Neuronal stem cell (in vitro differentiated cells): ENCODE measurements around the gene EIPR1.

Experiments
- DNase-seq: peaks from one replicate; pipeline ENCODE4 v3.0.0-alpha.2; 2013; ENCODE audit warnings: low spot score
- H2AFZ ChIP-seq: one replicate; pipeline ENCODE4 v1.6.1; 2013; ENCODE audit warnings: mild to moderate bottlenecking, low read length, inconsistent platforms
- H2AK5ac ChIP-seq: 2 replicates; pipeline ENCODE4 v1.6.1; 2013; ENCODE audit warnings: low read depth, mild to moderate bottlenecking, inconsistent platforms, low read length, moderate library complexity, mixed read lengths
- H2BK120ac ChIP-seq: 2 replicates; pipeline ENCODE4 v1.6.1; 2013; ENCODE audit warnings: low read depth, mild to moderate bottlenecking, inconsistent platforms, low read length, moderate library complexity, mixed read lengths
- H2BK12ac ChIP-seq: one replicate; pipeline ENCODE4 v1.6.1; 2013; ENCODE audit warnings: low read length, inconsistent platforms
- H2BK15ac ChIP-seq: 2 replicates; pipeline ENCODE4 v1.6.1; 2013; ENCODE audit warnings: mild to moderate bottlenecking, low read length, inconsistent platforms, mixed read lengths
- H2BK5ac ChIP-seq: one replicate; pipeline ENCODE4 v1.6.1; 2013; ENCODE audit warnings: inconsistent platforms, mild to moderate bottlenecking, low read length, moderate library complexity
- H3K14ac ChIP-seq: one replicate; pipeline ENCODE4 v1.6.1; 2013; ENCODE audit warnings: low read length, inconsistent platforms
- H3K18ac ChIP-seq: 2 replicates; pipeline ENCODE4 v1.6.1; 2013; ENCODE audit warnings: low read length, inconsistent platforms
- H3K23ac ChIP-seq: 2 replicates; pipeline ENCODE4 v1.6.1; 2013; ENCODE audit warnings: low read depth, mild to moderate bottlenecking, mixed read lengths, low read length, inconsistent platforms; ENCODE audit not compliant: poor library complexity
- H3K27ac ChIP-seq: replicated peaks from 3 replicates; pipeline ENCODE4 v1.5.1; 2013; ENCODE audit warnings: low read length, inconsistent platforms
- H3K27me3 ChIP-seq, 3 experiments: 2 replicates each; pipeline ENCODE4 v1.6.1; 2013; ENCODE audit warnings: low read length in 3 of 3, mild to moderate bottlenecking in 2 of 3, inconsistent platforms in 1 of 3, low read depth in 1 of 3, mixed read lengths in 1 of 3, moderate library complexity in 1 of 3; ENCODE audit not compliant: control insufficient read depth in 3 of 3, insufficient read depth in 3 of 3
- H3K36me3 ChIP-seq, 2 donors: replicated peaks in 1 of 2; 2 replicates each; pipeline ENCODE4 v1.6.1; 2013; ENCODE audit warnings: low read length in 2 of 2; ENCODE audit not compliant: control insufficient read depth in 2 of 2, insufficient read depth in 2 of 2
- H3K4ac ChIP-seq: 2 replicates; pipeline ENCODE4 v1.6.1; 2013; ENCODE audit warnings: inconsistent platforms, mild to moderate bottlenecking, low read length, moderate library complexity
- H3K4me1 ChIP-seq, 2 donors: 1 replicate in 1 of 2; 2 replicates in 1 of 2; pipeline ENCODE4 v1.6.1; 2013; ENCODE audit warnings: low read length in 2 of 2, low read depth in 1 of 2; ENCODE audit not compliant: control insufficient read depth in 2 of 2, insufficient read depth in 1 of 2
- H3K4me2 ChIP-seq: one replicate; pipeline ENCODE4 v1.6.1; 2013; ENCODE audit warnings: mild to moderate bottlenecking, low read length, inconsistent platforms; ENCODE audit not compliant: insufficient read depth, poor library complexity, severe bottlenecking
- H3K4me3 ChIP-seq, 2 donors: 2 replicates each; pipeline ENCODE4 v1.5.1; 2013; ENCODE audit warnings: low read length in 2 of 2, mild to moderate bottlenecking in 2 of 2, inconsistent platforms in 1 of 2, moderate library complexity in 1 of 2
- H3K79me1 ChIP-seq: one replicate; pipeline ENCODE4 v1.6.1; 2013; ENCODE audit warnings: low read depth, mild to moderate bottlenecking, inconsistent platforms, low read length, moderate library complexity
- H3K9ac ChIP-seq: one replicate; pipeline ENCODE4 v1.6.1; 2013; ENCODE audit warnings: mild to moderate bottlenecking, low read depth, low read length, inconsistent platforms; ENCODE audit not compliant: poor library complexity
- H3K9me3 ChIP-seq, 2 donors: replicated peaks in 1 of 2; 2 replicates each; pipeline versions ENCODE3 to v1.6.1; 2013; ENCODE audit warnings: low read length in 2 of 2, mild to moderate bottlenecking in 2 of 2, inconsistent platforms in 1 of 2, low read depth in 1 of 2, mixed read lengths in 1 of 2, moderate library complexity in 1 of 2; ENCODE audit not compliant: control insufficient read depth in 2 of 2, insufficient read depth in 1 of 2
- H4K8ac ChIP-seq: one replicate; pipeline ENCODE4 v1.6.1; 2013; ENCODE audit warnings: low read depth, mild to moderate bottlenecking, inconsistent platforms, low read length, moderate library complexity
- H4K91ac ChIP-seq: one replicate; pipeline ENCODE4 v1.6.1; 2013; ENCODE audit warnings: low read length, low read depth, mild to moderate bottlenecking, inconsistent platforms; ENCODE audit not compliant: poor library complexity
- WGBS, 2 donors: extraction: QIAGEN DNeasy Blood & Tissue Kit; methylation state at CpG; one replicate each; pipeline ENCODE4 v1.1.7; 2013; ENCODE audit warnings: missing lambda C conversion rate in 2 of 2, mixed read lengths in 1 of 2; ENCODE audit not compliant: insufficient read length in 2 of 2, insufficient replicate concordance in 1 of 2; ENCODE audit errors: extremely low coverage in 2 of 2; 5-methylcytosine and 5-hydroxymethylcytosine counted together

The EIPR1 gene

GRCh38 chr2:3145471-3146021 lies 232.1 kb downstream of the EIPR1 start:
- no peak overlapping the region for H2AFZ ChIP-seq
- no peak overlapping the region for H3K27ac ChIP-seq
- H3K14ac ChIP-seq, result peak overlapping the region; percentile 31
- H3K9me3 ChIP-seq, result peaks cover 3 to 5% of the 10 kb centered on the region in 2 donors
- DNase-seq, result no peak
- no peak overlapping the region for H3K4ac ChIP-seq
- peaks cover 0 to 13% of the 10 kb centered on the region in 2 donors for H3K4me1 ChIP-seq
- H3K4me2 ChIP-seq, result no peak overlapping the region
- WGBS, 2 donors, result no CpG with 5 or more reads among the region's 15 CpGs
- H4K8ac ChIP-seq, result no peak overlapping the region
- H3K79me1 ChIP-seq, result no peaks in the 10 kb centered on the region
- no peak overlapping the region for H2BK5ac ChIP-seq
- no peak overlapping the region for H3K23ac ChIP-seq
- H3K18ac ChIP-seq, result peak overlapping the region; percentile 24
- no peak overlapping the region for H2BK15ac ChIP-seq
- no peak overlapping the region for H3K9ac ChIP-seq
- H2BK12ac ChIP-seq, result no peak overlapping the region
- H3K4me3 ChIP-seq, result no peak overlapping the region
- H2AK5ac ChIP-seq, result peak overlapping the region; percentile 5
- H3K36me3 ChIP-seq, result peaks cover 0 to 1% of the 10 kb centered on the region in 2 donors
- H2BK120ac ChIP-seq, result no peak overlapping the region
- no peaks in the 10 kb centered on the region for H3K27me3 ChIP-seq
- H4K91ac ChIP-seq, result no peak overlapping the region

GRCh38 chr2:3144856-3145255 lies 232.8 kb downstream of the EIPR1 start:
- Histone ChIP-seq H3K27me3 (no peaks in the 10 kb centered on the region), H3K9me3 (peaks cover 3 to 5% of the 10 kb centered on the region in 2 donors), H3K9ac (no peak overlapping the region), H2AFZ (no peak overlapping the region), H3K4me2 (no peak overlapping the region), H2AK5ac (peak overlapping the region; percentile 27), H2BK15ac (peak overlapping the region; percentile 73), H3K27ac (no peak overlapping the region), H3K79me1 (no peaks in the 10 kb centered on the region), H4K8ac (no peak overlapping the region), H2BK120ac (no peak overlapping the region), H3K23ac (no peak overlapping the region), H3K36me3 (no peaks in the 10 kb centered on the region), H3K14ac (peak overlapping the region; percentile 31), H2BK12ac (no peak overlapping the region), H4K91ac (no peak overlapping the region), H3K18ac (peak overlapping the region; percentile 30), H3K4ac (no peak overlapping the region), H3K4me1 (peaks cover 0 to 13% of the 10 kb centered on the region in 2 donors), H3K4me3 (no peak overlapping the region), H2BK5ac (no peak overlapping the region)
- no peak for DNase-seq
- no CpG with 5 or more reads among the region's 6 CpGs for WGBS, 2 donors

GRCh38 chr2:3143602-3144001 lies 234.0 kb downstream of the EIPR1 start:
- Histone ChIP-seq H3K14ac (no peak overlapping the region), H3K4me1 (peaks cover 0 to 13% of the 10 kb centered on the region in 2 donors), H3K36me3 (no peaks in the 10 kb centered on the region), H3K18ac (no peak overlapping the region), H3K27ac (no peak overlapping the region), H2AFZ (peak overlapping the region; percentile 79), H2BK5ac (no peak overlapping the region), H3K4ac (no peak overlapping the region), H3K9ac (no peak overlapping the region), H4K91ac (no peak overlapping the region), H2BK15ac (no peak overlapping the region), H2BK12ac (no peak overlapping the region), H3K4me2 (no peak overlapping the region), H4K8ac (no peak overlapping the region), H3K79me1 (no peaks in the 10 kb centered on the region), H3K27me3 (no peaks in the 10 kb centered on the region), H3K9me3 (peaks cover 3 to 5% of the 10 kb centered on the region in 2 donors), H2AK5ac (no peak overlapping the region), H2BK120ac (no peak overlapping the region), H3K4me3 (peak overlapping the region in 1 of 2 donors; percentile 67), H3K23ac (peak overlapping the region; percentile 8)
- no CpG with 5 or more reads among the region's 8 CpGs for WGBS, 2 donors
- DNase-seq, result no peak

- Histone ChIP-seq H2BK15ac (no peak overlapping the region), H3K4me1 (peaks cover 0 to 13% of the 10 kb centered on the region in 2 donors), H4K91ac (no peak overlapping the region), H3K27me3 (no peaks in the 10 kb centered on the region), H3K18ac (peak overlapping the region; percentile 72), H3K36me3 (no peaks in the 10 kb centered on the region), H3K23ac (no peak overlapping the region), H3K4ac (no peak overlapping the region), H3K9me3 (peaks cover 5 to 7% of the 10 kb centered on the region in 2 donors), H3K79me1 (no peaks in the 10 kb centered on the region), H4K8ac (no peak overlapping the region), H3K4me2 (no peak overlapping the region), H2AFZ (peak overlapping the region; percentile 79), H3K4me3 (no peak overlapping the region), H3K14ac (peak overlapping the region; percentile 73), H3K27ac (no peak overlapping the region), H2BK5ac (no peak overlapping the region), H2BK12ac (no peak overlapping the region), H2AK5ac (peak overlapping the region; percentile 53), H3K9ac (no peak overlapping the region), H2BK120ac (no peak overlapping the region)
- no peak for DNase-seq
- no CpG with 5 or more reads among the region's 18 CpGs for WGBS, 2 donors
These were observed 234.6 kb downstream of the EIPR1 start for GRCh38 chr2:3142961-3143571.
